NCI-H2029 treated with DMSO at 0.1 percent for 48 hours (cell line): ENCODE results near the gene DAB1.

ENCODE experiments used
- DNase-seq: peaks from one replicate; lab custom pipeline; 2025; lab: John Stamatoyannopoulos, UW

Gene DAB1

DNA sequence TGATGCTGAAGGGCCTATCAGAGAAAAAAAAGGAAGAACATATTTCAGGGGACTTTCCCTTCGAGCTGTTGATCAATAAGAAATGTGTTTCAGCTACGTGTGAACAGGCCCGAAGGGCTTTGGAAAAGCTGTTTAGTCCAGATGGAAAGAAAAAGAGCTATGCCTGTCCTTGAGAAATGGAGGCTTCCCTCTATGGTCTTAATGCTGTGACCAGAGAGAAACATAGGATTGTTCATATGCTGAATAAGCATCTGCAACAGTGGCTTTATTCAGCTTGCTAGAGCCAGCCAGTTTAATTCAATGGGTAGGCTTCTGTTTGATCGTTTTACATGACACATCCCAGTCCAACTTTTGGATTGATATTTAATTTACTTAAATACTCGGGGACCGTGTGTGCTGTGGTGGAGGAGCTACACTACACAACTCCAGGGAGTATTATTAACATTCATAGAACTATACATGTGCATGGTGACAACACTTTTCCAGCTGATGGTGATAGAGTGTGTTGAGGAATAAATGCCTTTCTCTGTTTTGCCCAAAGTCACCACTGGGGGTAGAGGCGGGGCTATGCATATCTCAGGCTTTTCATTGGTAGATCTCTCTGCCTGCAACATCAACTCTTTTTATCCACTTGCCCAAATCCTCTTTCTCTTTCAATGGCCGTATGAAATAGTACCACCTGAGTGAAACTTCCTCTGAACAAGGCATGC lies 351.3 kb downstream of the DAB1 start:
- DNase-seq = no peak

DNA sequence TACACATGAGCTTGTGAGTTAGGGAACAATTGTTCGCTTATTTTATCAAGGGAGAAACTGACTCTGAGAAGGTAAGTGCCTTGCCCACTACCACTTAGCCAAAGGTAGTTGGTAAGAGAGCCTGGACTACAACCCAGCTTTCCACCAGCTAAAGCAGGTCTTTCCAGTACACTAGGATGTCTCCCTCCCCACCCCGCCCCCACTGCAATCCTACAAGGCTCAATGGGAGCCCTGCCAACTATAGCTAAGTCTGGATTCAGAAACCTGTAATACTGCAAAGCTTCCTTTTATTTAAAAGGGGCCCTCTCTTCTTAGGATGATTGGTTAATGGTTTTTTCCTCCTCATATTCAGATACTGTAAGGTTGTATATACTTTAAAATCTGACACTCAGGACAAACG lies 356.0 kb downstream of the DAB1 start:
- DNase-seq = peak; percentile 62

- DNase-seq = no peak
Measured at GRCh38 chr1:57066980-57067610, 356.8 kb downstream of the DAB1 start.

- DNase-seq = no peak
Measured at GRCh38 chr1:57065442-57065841, 358.4 kb downstream of the DAB1 start.

- no peak for DNase-seq
Measured at GRCh38 chr1:57064379-57065140, 359.3 kb downstream of the DAB1 start.

GRCh38 chr1:57063406-57064125 lies 360.3 kb downstream of the DAB1 start:
- DNase-seq = no peak

DNA sequence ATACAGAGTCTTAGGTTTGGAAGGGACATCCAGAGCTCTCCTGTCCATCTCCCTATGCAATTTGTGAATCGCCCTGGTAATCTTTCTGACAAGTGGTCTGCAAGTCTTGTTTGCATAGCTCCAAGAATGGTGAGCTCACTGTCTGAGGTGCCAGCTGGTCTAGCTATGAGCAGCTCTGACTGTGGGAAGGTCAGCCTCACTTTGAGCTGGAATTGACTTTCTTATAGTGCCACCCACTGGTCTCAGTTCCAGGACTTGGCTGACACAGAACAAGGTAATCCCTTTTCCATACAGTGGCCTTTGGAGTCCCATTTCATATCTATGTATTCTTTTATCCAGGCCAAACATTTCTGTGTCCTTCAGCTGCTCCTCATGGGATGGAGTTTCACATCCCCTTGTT lies 362.5 kb downstream of the DAB1 start:
- peak; percentile 34 for DNase-seq

DNA sequence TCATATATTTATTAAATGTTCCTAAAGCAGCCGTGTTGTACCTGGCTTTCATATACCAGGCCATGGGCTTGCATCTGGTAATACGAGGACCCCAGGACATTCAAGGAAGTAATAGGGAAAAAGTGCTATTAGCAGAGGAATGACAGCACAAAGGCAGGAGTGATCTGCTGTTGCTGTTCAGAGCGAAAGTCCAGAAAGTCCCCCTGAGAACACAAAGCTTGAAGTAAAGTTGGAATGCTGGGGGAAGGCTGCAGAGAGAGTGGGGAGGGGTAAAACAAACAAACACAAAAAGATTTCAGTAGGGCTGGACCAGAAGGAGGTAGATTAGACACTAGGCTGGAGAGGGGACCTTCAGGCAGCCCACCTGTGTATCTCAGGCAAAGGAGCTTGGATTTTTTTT lies 363.4 kb downstream of the DAB1 start:
- DNase-seq = no peak

GRCh38 chr1:57058652-57059501 lies 365.0 kb downstream of the DAB1 start:
- peak; percentile 40 for DNase-seq

DNA sequence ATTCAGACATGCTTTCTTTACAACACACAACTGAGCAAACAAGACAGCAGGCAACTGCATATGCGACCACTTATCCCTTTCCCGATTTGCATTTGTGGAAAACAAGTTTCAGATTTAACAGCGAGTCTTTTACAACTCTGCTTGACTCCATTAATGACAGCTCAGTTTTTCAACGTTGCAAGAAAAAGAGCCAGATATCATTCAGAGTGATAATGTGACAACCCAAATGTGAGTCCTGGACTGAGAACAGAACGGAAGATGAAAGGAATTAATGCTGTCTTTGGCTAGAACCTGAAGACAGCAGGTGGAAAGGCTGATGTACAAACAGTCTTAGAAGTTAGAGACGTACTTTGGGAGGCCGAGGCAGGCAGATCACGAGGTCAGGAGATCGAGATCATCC lies 375.0 kb downstream of the DAB1 start:
- DNase-seq = no peak

GRCh38 chr1:57046462-57046861 lies 377.4 kb downstream of the DAB1 start:
- no peak for DNase-seq

- no peak for DNase-seq
Measured at GRCh38 chr1:57041901-57042300, 382.0 kb downstream of the DAB1 start.

GRCh38 chr1:57040811-57041210 lies 383.0 kb downstream of the DAB1 start:
- DNase-seq = no peak

DNA sequence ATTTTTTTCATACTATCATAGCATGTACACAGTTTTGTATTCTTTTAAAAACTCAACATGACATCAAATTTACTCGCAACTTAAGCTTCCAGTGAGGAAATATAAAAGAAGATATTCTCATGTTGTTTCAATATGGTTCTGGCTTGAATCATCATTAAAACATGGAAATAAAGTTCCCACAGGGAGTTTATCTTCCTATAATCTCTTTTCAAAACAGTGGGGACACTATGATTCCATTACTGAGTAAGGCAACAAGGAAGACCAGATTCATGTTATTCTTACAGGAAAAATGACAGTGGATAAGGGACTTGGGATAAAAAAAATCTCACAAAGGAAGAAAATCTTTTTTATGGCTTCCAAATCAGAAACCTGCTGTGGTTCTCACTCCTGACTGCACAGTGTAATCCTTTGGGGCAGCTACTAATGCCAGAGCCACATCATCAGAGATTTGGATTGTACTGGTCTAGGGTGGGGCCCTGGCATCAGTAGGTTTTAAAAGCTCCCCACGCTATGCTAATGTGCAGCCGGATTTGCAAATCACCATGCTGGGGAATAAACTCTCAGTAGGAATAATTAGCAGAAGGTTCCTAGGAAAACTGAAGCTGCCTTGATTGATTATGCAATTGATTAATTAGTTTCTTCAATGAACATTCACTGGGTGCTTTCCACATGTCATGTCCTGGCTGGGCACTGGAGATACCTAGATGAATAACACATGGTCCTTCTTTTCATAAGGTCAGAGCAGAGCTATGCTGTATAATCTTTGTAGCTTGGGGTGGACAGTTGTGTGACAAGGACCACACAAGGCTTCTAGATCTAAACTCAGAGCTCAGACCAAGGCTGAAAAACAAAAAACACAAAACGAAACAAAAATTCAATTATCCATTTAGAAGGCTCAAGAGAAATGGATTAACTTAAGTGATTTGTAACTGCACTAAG lies 386.9 kb downstream of the DAB1 start:
- no peak for DNase-seq

- DNase-seq = no peak
Measured at GRCh38 chr1:57034713-57035112, 389.1 kb downstream of the DAB1 start.

GRCh38 chr1:57033222-57034001 lies 390.4 kb downstream of the DAB1 start:
- DNase-seq = no peak

- DNase-seq = no peak
Measured at GRCh38 chr1:57026624-57027354, 397.1 kb downstream of the DAB1 start.

DNA sequence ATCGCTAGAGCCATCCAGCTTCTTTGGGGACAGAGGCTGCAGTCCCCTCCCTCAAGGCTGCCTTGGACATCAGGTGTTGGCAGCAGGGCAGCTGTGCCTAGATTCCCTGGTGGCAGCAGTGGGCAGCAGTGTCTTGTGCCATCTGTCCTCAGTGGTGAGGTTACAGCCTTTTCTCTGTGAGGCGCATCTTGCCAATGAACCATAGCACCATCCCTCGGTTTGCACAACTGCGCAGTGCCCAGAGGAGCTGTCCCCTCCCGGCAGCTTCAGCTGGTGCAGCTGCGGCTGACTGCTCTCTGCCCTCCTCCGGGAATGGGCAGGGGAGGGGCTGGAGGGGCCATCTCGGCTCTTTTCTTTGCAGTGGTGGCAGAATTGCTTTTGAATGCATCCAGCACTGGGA lies 399.0 kb downstream of the DAB1 start:
- DNase-seq = no peak

- no peak for DNase-seq
Measured at GRCh38 chr1:57024428-57024827, 399.4 kb downstream of the DAB1 start.
